Calu3 (cell line): ENCODE measurements around the gene GPATCH4. TPM values are rescaled to one million over a fixed set of nuclear protein-coding genes. Genes with fewer than 3 reads are reported as not detected.
A peak's percentile ranks its signal among the peaks of the same experiment; 100 is the strongest.

Source experiments
- BruUV-seq: library from RNA; stranded (reverse); fragments of 400-500 nt; replicated peaks from 2 replicates; lab custom pipeline; 2021; lab: Mats Ljungman, UMichigan
- CTCF ChIA-PET: fragments of 300-600 bp; sonication (Branson Sonifier 250); formaldehyde crosslinking; loops from one replicate; lab custom pipeline; 2022; ENCODE audit warnings: antibody characterized with exemption; lab: Charles Lee
- DNase-seq: peaks from one replicate; pipeline ENCODE4 v3.0.0; 2022
- H3K27ac Mint-ChIP-seq: one replicate; pipeline ENCODE4 v1.8.0; 2022; ENCODE audit warnings: mixed read lengths; ENCODE audit not compliant: unreplicated experiment
- H3K27me3 Mint-ChIP-seq: one replicate; pipeline ENCODE4 v1.8.0; 2022; ENCODE audit warnings: mixed read lengths; ENCODE audit not compliant: unreplicated experiment
- H3K36me3 Mint-ChIP-seq: one replicate; pipeline ENCODE4 v1.8.0; 2022; ENCODE audit warnings: mild to moderate bottlenecking, moderate library complexity, mixed read lengths; ENCODE audit not compliant: insufficient read depth, unreplicated experiment
- H3K4me1 Mint-ChIP-seq: one replicate; pipeline ENCODE4 v1.8.0; 2022; ENCODE audit warnings: mild to moderate bottlenecking, low read depth, mixed read lengths; ENCODE audit not compliant: unreplicated experiment
- H3K4me3 Mint-ChIP-seq: one replicate; pipeline ENCODE4 v1.8.0; 2022; ENCODE audit warnings: mild to moderate bottlenecking, low read depth, moderate library complexity, mixed read lengths; ENCODE audit not compliant: unreplicated experiment
- H3K9me3 Mint-ChIP-seq: one replicate; pipeline ENCODE4 v1.8.0; 2022; ENCODE audit warnings: low read depth, mixed read lengths; ENCODE audit not compliant: unreplicated experiment
- CTCF ChIP-seq: fragments of 200-600 bp; IDR thresholded peaks from one replicate; pipeline ENCODE4 v1.8.0; 2022; ENCODE audit warnings: antibody characterized with exemption; ENCODE audit not compliant: unreplicated experiment
- intact Hi-C: fragments of 100-400 bp; cut with micrococcal nuclease; formaldehyde crosslinking; loops from one replicate; pipeline ENCODE4 v1.10.0; 2022; ENCODE audit not compliant: unreplicated experiment
- total RNA-seq: library from RNA; stranded (reverse); gene quantifications from 2 replicates; pipeline ENCODE4 v1.2.3, GENCODE V29; 2022

GPATCH4 gene
- total RNA-seq, 1 experiment from 2014 or later: 52.4 TPM

DNA sequence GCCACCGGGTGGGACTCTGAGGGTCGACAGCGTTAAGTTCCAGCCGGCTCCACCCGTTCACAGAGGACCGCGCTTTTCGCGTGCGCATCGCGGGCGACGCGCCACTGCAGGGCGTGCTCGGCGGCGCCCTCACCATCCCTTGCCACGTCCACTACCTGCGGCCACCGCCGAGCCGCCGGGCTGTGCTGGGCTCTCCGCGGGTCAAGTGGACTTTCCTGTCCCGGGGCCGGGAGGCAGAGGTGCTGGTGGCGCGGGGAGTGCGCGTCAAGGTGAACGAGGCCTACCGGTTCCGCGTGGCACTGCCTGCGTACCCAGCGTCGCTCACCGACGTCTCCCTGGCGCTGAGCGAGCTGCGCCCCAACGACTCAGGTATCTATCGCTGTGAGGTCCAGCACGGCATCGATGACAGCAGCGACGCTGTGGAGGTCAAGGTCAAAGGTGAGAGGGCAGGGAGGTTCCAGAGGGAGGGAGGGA is 45.5 kb upstream of the GPATCH4 start:
- no peak for DNase-seq
- H3K9me3 Mint-ChIP-seq: no peaks in the 10 kb centered on the region
- H3K36me3 Mint-ChIP-seq: peaks cover 58% of the 10 kb centered on the region
- H3K4me3 Mint-ChIP-seq: no peak overlapping the region
- TF ChIP-seq CTCF: no peak
- CTCF ChIA-PET: no interaction called here
- H3K4me1 Mint-ChIP-seq: no peaks in the 10 kb centered on the region
- intact Hi-C loops: no loop called here
- BruUV-seq: no TSS peak
- no peaks in the 10 kb centered on the region for H3K27me3 Mint-ChIP-seq
- no peak overlapping the region for H3K27ac Mint-ChIP-seq

DNA sequence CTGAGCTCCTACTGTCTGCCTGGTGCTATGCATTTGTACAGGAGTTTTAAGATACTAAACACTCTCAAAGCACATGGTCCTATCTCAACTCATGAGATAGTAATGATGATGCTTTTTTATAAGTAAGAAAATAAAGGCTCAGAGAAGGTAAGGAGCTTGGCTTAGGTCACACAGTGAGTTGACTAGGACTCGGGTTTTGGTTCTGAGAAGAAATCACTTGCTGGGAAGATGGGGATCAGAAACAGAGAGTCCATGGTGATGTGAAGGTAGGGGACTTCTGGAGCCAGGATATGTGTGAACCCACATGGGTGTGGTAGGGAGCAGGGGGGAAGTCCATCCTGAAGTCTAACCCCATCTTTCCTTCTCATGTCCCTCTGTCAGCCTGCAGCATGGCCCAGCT is 44.4 kb upstream of the GPATCH4 start:
- TF ChIP-seq CTCF: no peak
- CTCF ChIA-PET: interaction anchor here (0.6 kb wide), 1 partner anchor 23 kb away, joined by 3 read pairs; no protein-coding TSS in a partner anchor
- no peaks in the 10 kb centered on the region for H3K27me3 Mint-ChIP-seq
- H3K9me3 Mint-ChIP-seq: no peaks in the 10 kb centered on the region
- BruUV-seq: no TSS peak
- no peaks in the 10 kb centered on the region for H3K4me1 Mint-ChIP-seq
- no peak overlapping the region for H3K4me3 Mint-ChIP-seq
- H3K27ac Mint-ChIP-seq: peak overlapping the region; percentile 11
- H3K36me3 Mint-ChIP-seq: peaks cover 69% of the 10 kb centered on the region
- intact Hi-C loops: no loop called here
- DNase-seq: no peak

GRCh38 chr1:156645056-156645455 is 43.8 kb upstream of the GPATCH4 start:
- intact Hi-C loops: no loop called here
- CTCF ChIA-PET: no interaction called here
- no peak for DNase-seq
- H3K4me1 Mint-ChIP-seq: no peaks in the 10 kb centered on the region
- no peak overlapping the region for H3K27ac Mint-ChIP-seq
- H3K9me3 Mint-ChIP-seq: no peaks in the 10 kb centered on the region
- H3K36me3 Mint-ChIP-seq: peaks cover 75% of the 10 kb centered on the region
- TF ChIP-seq CTCF: no peak
- no TSS peak for BruUV-seq
- H3K27me3 Mint-ChIP-seq: no peaks in the 10 kb centered on the region
- H3K4me3 Mint-ChIP-seq: no peak overlapping the region

GRCh38 chr1:156644640-156645039 is 43.4 kb upstream of the GPATCH4 start:
- Mint-ChIP-seq H3K27me3 (no peaks in the 10 kb centered on the region), H3K4me3 (no peak overlapping the region), H3K9me3 (no peaks in the 10 kb centered on the region), H3K27ac (no peak overlapping the region), H3K4me1 (no peaks in the 10 kb centered on the region), H3K36me3 (peaks cover 76% of the 10 kb centered on the region)
- no TSS peak for BruUV-seq
- intact Hi-C loops: no loop called here
- TF ChIP-seq CTCF: no peak
- CTCF ChIA-PET: no interaction called here
- DNase-seq: no peak
